SK-N-SH treated with all-trans-retinoic acid at 6 μM for 48 hours (cell line): ENCODE measurements around the gene CHAF1B.

Experiments used
- ATAC-seq: fragments of 200-7000 bp; cut with Tn5 transposase; 3 replicates; pipeline ENCODE4 v1.9.1; 2020; ENCODE audit warnings: mild to moderate bottlenecking, moderate library complexity
- ARNTL ChIP-seq: fragments of 450-650 bp; formaldehyde crosslinking; IDR thresholded peaks from 2 replicates; pipeline ENCODE4 v1.5.0; 2020; ENCODE audit warnings: low read depth, mild to moderate bottlenecking, moderate library complexity, borderline replicate concordance
- BACH2 ChIP-seq: fragments of 250-450 bp; sonication (Bioruptor Pico); IDR thresholded peaks from 2 replicates; pipeline ENCODE4 v1.9.0; 2021; ENCODE audit warnings: mild to moderate bottlenecking, borderline replicate concordance
- ESRRG ChIP-seq: fragments of 250-450 bp; sonication (Bioruptor Pico); IDR thresholded peaks from 2 replicates; pipeline ENCODE4 v1.6.1; 2021; ENCODE audit warnings: mild to moderate bottlenecking
- GLIS3 ChIP-seq: fragments of 250-450 bp; sonication (Bioruptor Pico); IDR thresholded peaks from 2 replicates; pipeline ENCODE4 v1.5.0; 2020; ENCODE audit warnings: mild to moderate bottlenecking, moderate library complexity
- ISL1 ChIP-seq: fragments of 250-450 bp; sonication (Bioruptor Pico); IDR thresholded peaks from 2 replicates; pipeline ENCODE4 v2.1.2; 2022; ENCODE audit warnings: mild to moderate bottlenecking, moderate library complexity
- OSR1 ChIP-seq: fragments of 250-450 bp; sonication (Bioruptor Pico); IDR thresholded peaks from 2 replicates; pipeline ENCODE4 v1.8.0; 2022; ENCODE audit warnings: moderate library complexity, mild to moderate bottlenecking, inconsistent platforms
- PPARA ChIP-seq: fragments of 250-450 bp; sonication (Bioruptor Pico); IDR thresholded peaks from 2 replicates; pipeline ENCODE4 v1.5.0; 2020; ENCODE audit warnings: mild to moderate bottlenecking, borderline replicate concordance
- RARB ChIP-seq: fragments of 250-450 bp; sonication (Bioruptor Pico); IDR thresholded peaks from 2 replicates; pipeline ENCODE4 v1.8.0; 2021; ENCODE audit warnings: mild to moderate bottlenecking, moderate library complexity
- SNAI2 ChIP-seq: fragments of 250-450 bp; sonication (Bioruptor Pico); IDR thresholded peaks from 2 replicates; pipeline ENCODE4 v1.5.0; 2020; ENCODE audit warnings: mild to moderate bottlenecking, moderate library complexity
- TCF4 ChIP-seq: fragments of 250-450 bp; sonication (Bioruptor Pico); IDR thresholded peaks from 2 replicates; pipeline ENCODE4 v1.8.0; 2021; ENCODE audit warnings: mild to moderate bottlenecking, moderate library complexity, borderline replicate concordance
- TOX ChIP-seq: fragments of 250-450 bp; sonication (Bioruptor Pico); IDR thresholded peaks from 2 replicates; pipeline ENCODE4 v1.8.0; 2021; ENCODE audit warnings: mild to moderate bottlenecking, moderate library complexity, borderline replicate concordance
- ZC3H10 ChIP-seq: fragments of 250-450 bp; sonication (Bioruptor Pico); IDR thresholded peaks from 2 replicates; pipeline ENCODE4 v1.5.1; 2021; ENCODE audit warnings: mild to moderate bottlenecking, moderate library complexity
- ZFP3 ChIP-seq: fragments of 250-450 bp; sonication (Bioruptor Pico); IDR thresholded peaks from 2 replicates; pipeline ENCODE4 v1.5.0; 2020; ENCODE audit warnings: mild to moderate bottlenecking, moderate library complexity
- ZFP30 ChIP-seq: fragments of 450-650 bp; formaldehyde crosslinking; IDR thresholded peaks from 2 replicates; pipeline ENCODE4 v1.5.0; 2022; ENCODE audit warnings: mild to moderate bottlenecking, moderate library complexity
- ZNF565 ChIP-seq: fragments of 450-650 bp; formaldehyde crosslinking; conservative IDR thresholded peaks from 2 replicates; pipeline ENCODE4 v1.5.0; 2020; ENCODE audit warnings: low read depth, mild to moderate bottlenecking, moderate library complexity
- ZNF70 ChIP-seq: fragments of 450-650 bp; formaldehyde crosslinking; IDR thresholded peaks from 2 replicates; pipeline ENCODE4 v1.5.0; 2020; ENCODE audit warnings: mild to moderate bottlenecking, moderate library complexity
- ZNF8 ChIP-seq: fragments of 450-650 bp; formaldehyde crosslinking; IDR thresholded peaks from 2 replicates; pipeline ENCODE4 v1.5.0; 2020; ENCODE audit warnings: mild to moderate bottlenecking, moderate library complexity
- TF ChIP-seq, protein P1 (sequence below): fragments of 250-450 bp; sonication (Bioruptor Pico); IDR thresholded peaks from 2 replicates; pipeline ENCODE4 v1.8.0; 2021; ENCODE audit warnings: low read depth, mild to moderate bottlenecking, moderate library complexity, borderline replicate concordance
- TF ChIP-seq, protein P2 (sequence below): fragments of 250-450 bp; sonication (Bioruptor Pico); IDR thresholded peaks from 2 replicates; pipeline ENCODE4 v1.8.0; 2020; ENCODE audit warnings: mild to moderate bottlenecking, moderate library complexity, borderline replicate concordance
- TF ChIP-seq, protein P3 (sequence below): fragments of 250-450 bp; sonication (Bioruptor Pico); IDR thresholded peaks from 2 replicates; pipeline ENCODE4 v1.5.0; 2020; ENCODE audit warnings: mild to moderate bottlenecking, moderate library complexity
- TF ChIP-seq, protein P4 (sequence below): fragments of 250-450 bp; sonication (Bioruptor Pico); IDR thresholded peaks from 2 replicates; pipeline ENCODE4 v1.5.1; 2020; ENCODE audit warnings: low read depth, mild to moderate bottlenecking, moderate library complexity

Gene CHAF1B

DNA sequence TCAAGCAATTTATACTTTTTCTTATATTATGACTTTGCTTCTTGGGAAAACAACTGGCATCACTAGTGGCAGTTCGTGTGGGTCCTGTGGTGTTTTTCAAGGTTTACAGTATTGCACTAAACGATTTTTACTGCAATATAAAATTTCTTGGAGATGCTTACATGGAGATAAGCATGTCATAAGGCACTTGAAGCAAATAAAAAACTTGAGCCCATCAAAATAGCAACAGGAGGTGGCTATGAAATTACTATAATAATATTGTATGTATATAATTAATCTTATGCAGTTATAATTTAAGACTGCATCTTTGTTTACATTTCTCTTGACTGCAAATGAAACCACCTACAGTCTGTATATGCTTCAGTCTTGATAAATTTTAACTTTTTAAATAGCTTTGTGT is 29.3 kb upstream of the CHAF1B start:
- TF ChIP-seq, protein P1, sequence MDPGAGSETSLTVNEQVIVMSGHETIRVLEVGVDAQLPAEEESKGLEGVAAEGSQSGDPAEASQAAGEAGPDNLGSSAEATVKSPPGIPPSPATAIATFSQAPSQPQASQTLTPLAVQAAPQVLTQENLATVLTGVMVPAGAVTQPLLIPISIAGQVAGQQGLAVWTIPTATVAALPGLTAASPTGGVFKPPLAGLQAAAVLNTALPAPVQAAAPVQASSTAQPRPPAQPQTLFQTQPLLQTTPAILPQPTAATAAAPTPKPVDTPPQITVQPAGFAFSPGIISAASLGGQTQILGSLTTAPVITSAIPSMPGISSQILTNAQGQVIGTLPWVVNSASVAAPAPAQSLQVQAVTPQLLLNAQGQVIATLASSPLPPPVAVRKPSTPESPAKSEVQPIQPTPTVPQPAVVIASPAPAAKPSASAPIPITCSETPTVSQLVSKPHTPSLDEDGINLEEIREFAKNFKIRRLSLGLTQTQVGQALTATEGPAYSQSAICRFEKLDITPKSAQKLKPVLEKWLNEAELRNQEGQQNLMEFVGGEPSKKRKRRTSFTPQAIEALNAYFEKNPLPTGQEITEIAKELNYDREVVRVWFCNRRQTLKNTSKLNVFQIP (CRISPR knock-in tag), result no peak
- TF ChIP-seq ZFP30 (CRISPR knock-in tag) (no peak), OSR1 (CRISPR knock-in tag) (no peak), ZFP3 (CRISPR knock-in tag) (no peak), ZNF70 (no peak), TOX (CRISPR knock-in tag) (no peak), TCF4 (CRISPR knock-in tag) (no peak), GLIS3 (CRISPR knock-in tag) (no peak), ARNTL (CRISPR knock-in tag) (no peak), ESRRG (CRISPR knock-in tag) (no peak), PPARA (CRISPR knock-in tag) (no peak), ZNF8 (no peak)
- TF ChIP-seq, protein P2, sequence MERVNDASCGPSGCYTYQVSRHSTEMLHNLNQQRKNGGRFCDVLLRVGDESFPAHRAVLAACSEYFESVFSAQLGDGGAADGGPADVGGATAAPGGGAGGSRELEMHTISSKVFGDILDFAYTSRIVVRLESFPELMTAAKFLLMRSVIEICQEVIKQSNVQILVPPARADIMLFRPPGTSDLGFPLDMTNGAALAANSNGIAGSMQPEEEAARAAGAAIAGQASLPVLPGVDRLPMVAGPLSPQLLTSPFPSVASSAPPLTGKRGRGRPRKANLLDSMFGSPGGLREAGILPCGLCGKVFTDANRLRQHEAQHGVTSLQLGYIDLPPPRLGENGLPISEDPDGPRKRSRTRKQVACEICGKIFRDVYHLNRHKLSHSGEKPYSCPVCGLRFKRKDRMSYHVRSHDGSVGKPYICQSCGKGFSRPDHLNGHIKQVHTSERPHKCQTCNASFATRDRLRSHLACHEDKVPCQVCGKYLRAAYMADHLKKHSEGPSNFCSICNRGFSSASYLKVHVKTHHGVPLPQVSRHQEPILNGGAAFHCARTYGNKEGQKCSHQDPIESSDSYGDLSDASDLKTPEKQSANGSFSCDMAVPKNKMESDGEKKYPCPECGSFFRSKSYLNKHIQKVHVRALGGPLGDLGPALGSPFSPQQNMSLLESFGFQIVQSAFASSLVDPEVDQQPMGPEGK, result no peak
- TF ChIP-seq, protein P3, sequence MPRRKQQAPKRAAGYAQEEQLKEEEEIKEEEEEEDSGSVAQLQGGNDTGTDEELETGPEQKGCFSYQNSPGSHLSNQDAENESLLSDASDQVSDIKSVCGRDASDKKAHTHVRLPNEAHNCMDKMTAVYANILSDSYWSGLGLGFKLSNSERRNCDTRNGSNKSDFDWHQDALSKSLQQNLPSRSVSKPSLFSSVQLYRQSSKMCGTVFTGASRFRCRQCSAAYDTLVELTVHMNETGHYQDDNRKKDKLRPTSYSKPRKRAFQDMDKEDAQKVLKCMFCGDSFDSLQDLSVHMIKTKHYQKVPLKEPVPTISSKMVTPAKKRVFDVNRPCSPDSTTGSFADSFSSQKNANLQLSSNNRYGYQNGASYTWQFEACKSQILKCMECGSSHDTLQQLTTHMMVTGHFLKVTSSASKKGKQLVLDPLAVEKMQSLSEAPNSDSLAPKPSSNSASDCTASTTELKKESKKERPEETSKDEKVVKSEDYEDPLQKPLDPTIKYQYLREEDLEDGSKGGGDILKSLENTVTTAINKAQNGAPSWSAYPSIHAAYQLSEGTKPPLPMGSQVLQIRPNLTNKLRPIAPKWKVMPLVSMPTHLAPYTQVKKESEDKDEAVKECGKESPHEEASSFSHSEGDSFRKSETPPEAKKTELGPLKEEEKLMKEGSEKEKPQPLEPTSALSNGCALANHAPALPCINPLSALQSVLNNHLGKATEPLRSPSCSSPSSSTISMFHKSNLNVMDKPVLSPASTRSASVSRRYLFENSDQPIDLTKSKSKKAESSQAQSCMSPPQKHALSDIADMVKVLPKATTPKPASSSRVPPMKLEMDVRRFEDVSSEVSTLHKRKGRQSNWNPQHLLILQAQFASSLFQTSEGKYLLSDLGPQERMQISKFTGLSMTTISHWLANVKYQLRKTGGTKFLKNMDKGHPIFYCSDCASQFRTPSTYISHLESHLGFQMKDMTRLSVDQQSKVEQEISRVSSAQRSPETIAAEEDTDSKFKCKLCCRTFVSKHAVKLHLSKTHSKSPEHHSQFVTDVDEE (CRISPR knock-in tag), result no peak
- ATAC-seq, result no peak

DNA sequence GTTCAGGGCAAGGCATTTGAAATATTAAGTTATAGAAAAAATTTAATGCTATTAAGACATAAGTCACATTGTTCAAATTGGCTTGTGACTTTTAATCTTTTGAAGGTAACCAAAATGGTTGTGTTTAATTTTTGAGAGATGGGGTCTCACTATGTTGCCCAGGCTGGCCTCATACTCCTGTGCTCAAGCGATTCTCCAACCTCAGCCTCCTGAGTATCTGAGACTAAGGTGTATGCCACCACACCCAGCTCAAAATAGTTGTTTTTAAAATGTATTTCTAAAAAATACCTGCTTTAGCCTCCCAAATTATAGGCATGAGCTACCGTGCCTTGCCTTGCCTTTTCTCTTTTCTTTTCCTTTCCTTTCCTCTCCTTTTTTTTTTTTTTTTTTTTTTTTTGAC is 26.0 kb upstream of the CHAF1B start:
- no peak for TF ChIP-seq RARB (CRISPR knock-in tag)
- TF ChIP-seq, protein P4, sequence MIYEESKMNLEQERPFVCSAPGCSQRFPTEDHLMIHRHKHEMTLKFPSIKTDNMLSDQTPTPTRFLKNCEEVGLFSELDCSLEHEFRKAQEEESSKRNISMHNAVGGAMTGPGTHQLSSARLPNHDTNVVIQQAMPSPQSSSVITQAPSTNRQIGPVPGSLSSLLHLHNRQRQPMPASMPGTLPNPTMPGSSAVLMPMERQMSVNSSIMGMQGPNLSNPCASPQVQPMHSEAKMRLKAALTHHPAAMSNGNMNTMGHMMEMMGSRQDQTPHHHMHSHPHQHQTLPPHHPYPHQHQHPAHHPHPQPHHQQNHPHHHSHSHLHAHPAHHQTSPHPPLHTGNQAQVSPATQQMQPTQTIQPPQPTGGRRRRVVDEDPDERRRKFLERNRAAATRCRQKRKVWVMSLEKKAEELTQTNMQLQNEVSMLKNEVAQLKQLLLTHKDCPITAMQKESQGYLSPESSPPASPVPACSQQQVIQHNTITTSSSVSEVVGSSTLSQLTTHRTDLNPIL (CRISPR knock-in tag), result no peak
- no peak for TF ChIP-seq ZNF8
- TF ChIP-seq ZFP30 (CRISPR knock-in tag), result no peak
- TF ChIP-seq, protein P1 (CRISPR knock-in tag), result no peak
- no peak for TF ChIP-seq ZNF565 (CRISPR knock-in tag)
- no peak for TF ChIP-seq ZNF70
- no peak for TF ChIP-seq TOX (CRISPR knock-in tag)
- TF ChIP-seq ISL1 (CRISPR knock-in tag), result no peak
- TF ChIP-seq ARNTL (CRISPR knock-in tag), result no peak
- TF ChIP-seq ZFP3 (CRISPR knock-in tag), result no peak
- TF ChIP-seq PPARA (CRISPR knock-in tag), result no peak
- no peak for TF ChIP-seq ZC3H10 (CRISPR knock-in tag)
- no peak for TF ChIP-seq GLIS3 (CRISPR knock-in tag)
- TF ChIP-seq, protein P2, result no peak
- no peak for TF ChIP-seq BACH2 (CRISPR knock-in tag)
- no peak for TF ChIP-seq ESRRG (CRISPR knock-in tag)
- TF ChIP-seq SNAI2 (CRISPR knock-in tag), result no peak
- no peak for TF ChIP-seq OSR1 (CRISPR knock-in tag)
- ATAC-seq, result no peak
